Tibial nerve (tissue), 4 donors: Measurements from ENCODE around the gene IL18. TPM values are rescaled to one million over a fixed set of nuclear protein-coding genes. Genes with fewer than 3 reads are reported as not detected.
"Not testable (repeated sequence)": the region's sequence is repeated elsewhere in the genome, so short reads cannot be mapped to it uniquely, and the experiment has no call there.

Source experiments
- DNase-seq, 2 donors: peaks; one replicate each; pipeline ENCODE4 v3.0.0-alpha.2; 2019; ENCODE audit warnings: low spot score in 2 of 2
- H3K27ac ChIP-seq, 4 donors: fragments of 200-600 bp; sonication (generic) in 3 of 4; one replicate each; pipeline ENCODE4 v1.5.1; 2017 to 2019; ENCODE audit warnings: mild to moderate bottlenecking in 1 of 4
- H3K27me3 ChIP-seq, 2 donors: fragments of 200-600 bp; sonication (generic) in 1 of 2; one replicate each; pipeline versions ENCODE4 v1.5.1 to v1.6.0; 2017 to 2019
- H3K36me3 ChIP-seq, 3 donors: fragments of 200-600 bp; sonication (generic); one replicate each; pipeline ENCODE4 v1.5.1; 2018 to 2019
- H3K4me1 ChIP-seq, 4 donors: fragments of 200-600 bp; sonication (generic) in 3 of 4; one replicate each; pipeline ENCODE4 v1.5.1; 2017 to 2019
- H3K4me3 ChIP-seq, 4 donors: fragments of 200-600 bp; sonication (generic) in 3 of 4; one replicate each; pipeline ENCODE4 v1.5.1; 2017 to 2019; ENCODE audit warnings: mild to moderate bottlenecking in 1 of 4, moderate library complexity in 1 of 4
- H3K9me3 ChIP-seq, 4 donors: fragments of 200-600 bp; sonication (generic) in 3 of 4; one replicate each; pipeline ENCODE4 v1.5.1; 2017 to 2019
- EP300 ChIP-seq, 2 donors: sonication (generic); formaldehyde crosslinking; IDR thresholded peaks; one replicate each; pipeline ENCODE4 v1.6.1; 2017; ENCODE audit warnings: antibody characterized with exemption in 2 of 2, mild to moderate bottlenecking in 1 of 2
- POLR2A ChIP-seq, 2 donors: fragments of 450-650 bp; IDR thresholded peaks; one replicate each; pipeline ENCODE4 v1.6.1; 2017; ENCODE audit warnings: antibody characterized with exemption in 2 of 2, mild to moderate bottlenecking in 2 of 2, moderate library complexity in 2 of 2
- WGBS, 2 donors: methylation state at CpG; one replicate each; pipeline ENCODE4 v1.1.5; 2018; 5-methylcytosine and 5-hydroxymethylcytosine counted together
- total RNA-seq, 4 donors: library from RNA; depleted of rRNA; stranded (reverse); fragments of >200 nt; gene quantifications; one replicate each; pipeline ENCODE4 v1.1.0, GENCODE V29; 2016
- TF ChIP-seq, protein P1 (sequence below), 5 experiments: fragments of 200-600 bp in 3 of 5; fragments of 450-650 bp in 2 of 5; sonication (generic) in 3 of 5; IDR thresholded peaks; one replicate each; pipeline ENCODE4 v1.5.1; 2016 to 2019; ENCODE audit warnings: antibody characterized with exemption in 5 of 5, mild to moderate bottlenecking in 3 of 5, moderate library complexity in 2 of 5

The IL18 gene
- total RNA-seq, 4 donors from 2014 or later, result 15.3 to 64.9 (median 33.5) TPM

DNA sequence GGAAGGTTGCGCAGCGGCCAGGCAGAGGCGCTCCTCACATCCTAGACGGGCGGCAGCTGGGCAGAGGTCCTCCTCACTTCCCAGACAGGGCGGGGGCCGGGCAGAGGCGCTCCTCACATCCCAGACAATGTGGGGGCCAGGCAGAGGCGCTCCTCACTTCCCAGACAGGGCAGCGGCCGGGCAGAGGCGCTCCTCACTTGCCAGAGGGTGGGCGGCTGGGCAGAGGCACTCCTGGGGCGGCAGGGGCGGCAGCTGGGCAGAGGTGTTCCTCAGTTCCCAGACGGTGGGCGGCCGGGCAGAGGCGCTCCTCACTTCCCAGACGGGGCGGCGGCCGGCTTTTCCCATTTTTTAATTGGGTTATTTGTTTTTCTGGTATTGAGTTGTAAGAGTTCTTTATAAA lies 42.2 kb upstream of the IL18 start:
- no peak for TF ChIP-seq POLR2A (IDR thresholded peaks at IDR 0.05)
- no peak for TF ChIP-seq EP300 (IDR thresholded peaks at IDR 0.05)
- TF ChIP-seq, protein P1, sequence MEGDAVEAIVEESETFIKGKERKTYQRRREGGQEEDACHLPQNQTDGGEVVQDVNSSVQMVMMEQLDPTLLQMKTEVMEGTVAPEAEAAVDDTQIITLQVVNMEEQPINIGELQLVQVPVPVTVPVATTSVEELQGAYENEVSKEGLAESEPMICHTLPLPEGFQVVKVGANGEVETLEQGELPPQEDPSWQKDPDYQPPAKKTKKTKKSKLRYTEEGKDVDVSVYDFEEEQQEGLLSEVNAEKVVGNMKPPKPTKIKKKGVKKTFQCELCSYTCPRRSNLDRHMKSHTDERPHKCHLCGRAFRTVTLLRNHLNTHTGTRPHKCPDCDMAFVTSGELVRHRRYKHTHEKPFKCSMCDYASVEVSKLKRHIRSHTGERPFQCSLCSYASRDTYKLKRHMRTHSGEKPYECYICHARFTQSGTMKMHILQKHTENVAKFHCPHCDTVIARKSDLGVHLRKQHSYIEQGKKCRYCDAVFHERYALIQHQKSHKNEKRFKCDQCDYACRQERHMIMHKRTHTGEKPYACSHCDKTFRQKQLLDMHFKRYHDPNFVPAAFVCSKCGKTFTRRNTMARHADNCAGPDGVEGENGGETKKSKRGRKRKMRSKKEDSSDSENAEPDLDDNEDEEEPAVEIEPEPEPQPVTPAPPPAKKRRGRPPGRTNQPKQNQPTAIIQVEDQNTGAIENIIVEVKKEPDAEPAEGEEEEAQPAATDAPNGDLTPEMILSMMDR (IDR thresholded peaks at IDR 0.05), result no peak
- Histone ChIP-seq H3K4me1 (no peaks in the 10 kb centered on the region), H3K27ac (no peak overlapping the region), H3K36me3 (peaks cover 0 to 21% (median 0%) of the 10 kb centered on the region in 3 donors), H3K27me3 (no peaks in the 10 kb centered on the region), H3K9me3 (no peaks in the 10 kb centered on the region), H3K4me3 (no peak overlapping the region)
- DNase-seq, result no peak
- 86 to 95% methylated on average over 19 to 21 of the region's 23 CpGs for WGBS, 2 donors

GRCh38 chr11:112200252-112200651 lies 36.4 kb upstream of the IL18 start:
- no peak overlapping the region for H3K4me3 ChIP-seq
- TF ChIP-seq POLR2A (IDR thresholded peaks at IDR 0.05), result no peak
- TF ChIP-seq, protein P1 (IDR thresholded peaks at IDR 0.05), result no peak
- TF ChIP-seq EP300 (IDR thresholded peaks at IDR 0.05), result no peak

GRCh38 chr11:112199101-112199500 lies 35.2 kb upstream of the IL18 start:
- not testable (repeated sequence) for H3K4me1 ChIP-seq

More at GRCh38 chr11:112200252-112200651, 36.4 kb upstream of the IL18 start:
- Histone ChIP-seq H3K27me3 (no peaks in the 10 kb centered on the region), H3K9me3 (no peaks in the 10 kb centered on the region), H3K36me3 (peaks cover 0 to 11% (median 0%) of the 10 kb centered on the region in 3 donors), H3K4me1 (no peaks in the 10 kb centered on the region), H3K27ac (no peak overlapping the region)
- no peak for DNase-seq
- 22 to 24% methylated on average over 2 of the region's 2 CpGs for WGBS, 2 donors

GRCh38 chr11:112196519-112197087 lies 32.7 kb upstream of the IL18 start:
- Histone ChIP-seq H3K9me3 (no peaks in the 10 kb centered on the region), H3K27me3 (no peaks in the 10 kb centered on the region), H3K4me3 (no peak overlapping the region), H3K36me3 (no peaks in the 10 kb centered on the region), H3K4me1 (no peaks in the 10 kb centered on the region), H3K27ac (no peak overlapping the region)
- WGBS, 2 donors, result 85 to 93% methylated on average over 2 of the region's 2 CpGs
- DNase-seq, result no peak
- TF ChIP-seq, protein P1 (IDR thresholded peaks at IDR 0.05), result no peak
- no peak for TF ChIP-seq EP300 (IDR thresholded peaks at IDR 0.05)
- TF ChIP-seq POLR2A (IDR thresholded peaks at IDR 0.05), result no peak

More at GRCh38 chr11:112199101-112199500, 35.2 kb upstream of the IL18 start:
- not testable (repeated sequence) for H3K27ac ChIP-seq, H3K9me3 ChIP-seq, H3K36me3 ChIP-seq, H3K27me3 ChIP-seq, DNase-seq, H3K4me3 ChIP-seq
- WGBS, 2 donors, result 87 to 88% methylated on average over 4 of the region's 4 CpGs

- TF ChIP-seq EP300 (IDR thresholded peaks at IDR 0.05), result no peak
- TF ChIP-seq POLR2A (IDR thresholded peaks at IDR 0.05), result no peak
- TF ChIP-seq, protein P1 (IDR thresholded peaks at IDR 0.05), result no peak
- Histone ChIP-seq H3K36me3 (no peaks in the 10 kb centered on the region), H3K9me3 (no peaks in the 10 kb centered on the region), H3K27me3 (no peaks in the 10 kb centered on the region), H3K4me3 (no peak overlapping the region), H3K27ac (peak overlapping the region in 2 of 4 donors; percentile 55 to 66), H3K4me1 (no peaks in the 10 kb centered on the region)
- 42 to 48% methylated on average over 2 of the region's 2 CpGs for WGBS, 2 donors
- no peak for DNase-seq
Measured at GRCh38 chr11:112195951-112196351, 32.1 kb upstream of the IL18 start.

DNA sequence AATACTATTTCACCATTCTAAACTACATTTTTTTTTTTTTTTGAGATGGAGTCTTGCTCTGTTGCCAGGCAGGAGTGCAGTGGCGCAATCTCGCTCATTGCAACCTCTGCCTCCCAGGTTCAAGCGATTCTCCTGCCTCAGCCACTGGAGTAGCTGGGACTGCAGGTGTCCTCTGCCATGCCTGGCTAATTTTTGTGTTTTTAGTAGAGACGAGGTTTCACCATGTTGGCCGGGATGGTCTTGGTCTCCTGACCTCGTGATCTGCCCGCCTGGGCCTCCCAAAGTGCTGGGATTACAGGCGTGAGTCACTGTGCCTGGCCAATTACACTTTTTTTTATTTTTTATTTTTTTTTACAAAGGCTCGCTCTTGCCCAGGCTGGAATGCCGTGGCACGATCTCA lies 31.2 kb upstream of the IL18 start:
- peak overlapping the region in 2 of 4 donors; percentile 55 to 66 for H3K27ac ChIP-seq
- WGBS, 2 donors, result 64 to 77% methylated on average over 11 of the region's 11 CpGs
- not testable (repeated sequence) for H3K4me3 ChIP-seq, H3K36me3 ChIP-seq, H3K27me3 ChIP-seq, H3K4me1 ChIP-seq, H3K9me3 ChIP-seq, DNase-seq
